H1 (cell line): Measurements from ENCODE around the gene NAMPT. TPM values are rescaled to one million over a fixed set of nuclear protein-coding genes. Genes with fewer than 3 reads are reported as not detected.

Source experiments
- CTCF ChIA-PET: fragments of 300-600 bp; sonication (Branson Sonifier 250); formaldehyde crosslinking; loops from one replicate; lab custom pipeline; 2021; ENCODE audit not compliant: partially characterized antibody; lab: Charles Lee
- POLR2A ChIA-PET: fragments of 300-600 bp; sonication (Branson Sonifier 250); formaldehyde crosslinking; loops from one replicate; lab custom pipeline; 2021; ENCODE audit warnings: inconsistent platforms; ENCODE audit not compliant: partially characterized antibody; lab: Charles Lee
- DNase-seq, 2 experiments: peaks; one replicate each; pipeline versions ENCODE4 v3.0.0 to v3.0.0-alpha.2; 2010 to 2022; ENCODE audit warnings: low spot score in 2 of 2, low read depth in 1 of 2, mixed read lengths in 1 of 2
- FAIRE-seq: peaks from 2 replicates; lab custom pipeline; 2011; peaks lifted over from hg19 to GRCh38; lab: Jason Lieb, UNC
- H2AFZ ChIP-seq: 2 replicates; pipeline ENCODE4 v1.8.1; 2012; ENCODE audit warnings: low read length, inconsistent platforms
- H2AK5ac ChIP-seq: 2 replicates; pipeline ENCODE4 v1.6.1; 2013; ENCODE audit warnings: low read depth, low read length
- H2BK120ac ChIP-seq: replicated peaks from 2 replicates; pipeline ENCODE3; 2013; ENCODE audit warnings: low read depth, low read length, inconsistent platforms
- H2BK12ac ChIP-seq: 2 replicates; pipeline ENCODE4 v1.6.1; 2013; ENCODE audit warnings: low read depth, low read length
- H2BK15ac ChIP-seq: 2 replicates; pipeline ENCODE4 v1.6.1; 2013; ENCODE audit warnings: low read length
- H2BK20ac ChIP-seq: 2 replicates; pipeline ENCODE4 v1.6.1; 2013; ENCODE audit warnings: low read length
- H2BK5ac ChIP-seq: 2 replicates; pipeline ENCODE4 v1.6.1; 2013; ENCODE audit warnings: low read depth, low read length
- H3K14ac ChIP-seq: 2 replicates; pipeline ENCODE4 v1.6.1; 2013; ENCODE audit warnings: inconsistent platforms; ENCODE audit not compliant: insufficient read length
- H3K18ac ChIP-seq: 2 replicates; pipeline ENCODE4 v1.6.1; 2013; ENCODE audit warnings: low read length; ENCODE audit errors: extremely low read depth
- H3K23ac ChIP-seq: 2 replicates; pipeline ENCODE4 v1.6.1; 2013; ENCODE audit warnings: inconsistent platforms; ENCODE audit not compliant: insufficient read length
- H3K23me2 ChIP-seq: 2 replicates; pipeline ENCODE4 v1.6.1; 2013; ENCODE audit warnings: low read depth, low read length
- H3K27ac ChIP-seq: 2 replicates; pipeline ENCODE4 v1.6.1; 2011; ENCODE audit warnings: low read depth, low read length, inconsistent platforms
- H3K27me3 ChIP-seq, 4 experiments: replicated peaks in 1 of 4; 1 replicate in 1 of 4; 2 replicates in 3 of 4; pipeline versions ENCODE4 v1.6.1 to v1.8.1; 2011 to 2013; ENCODE audit warnings: low read length in 3 of 4, mild to moderate bottlenecking in 3 of 4, inconsistent platforms in 2 of 4, mixed read lengths in 2 of 4, moderate library complexity in 1 of 4; ENCODE audit not compliant: control insufficient read depth in 3 of 4, insufficient read depth in 3 of 4; ENCODE audit errors: extremely low read depth in 1 of 4
- H3K36me3 ChIP-seq, 4 experiments: 2 replicates each; pipeline versions ENCODE4 v1.6.1 to v1.8.1; 2011 to 2013; ENCODE audit warnings: mild to moderate bottlenecking in 4 of 4, low read length in 3 of 4, moderate library complexity in 2 of 4, control low read depth in 1 of 4, inconsistent platforms in 1 of 4; ENCODE audit not compliant: insufficient read depth in 4 of 4, control insufficient read depth in 2 of 4
- H3K4ac ChIP-seq: replicated peaks from 2 replicates; pipeline ENCODE3; 2013; ENCODE audit warnings: low read length, low read depth, mixed read lengths, inconsistent platforms; ENCODE audit not compliant: insufficient read length
- H3K4me1 ChIP-seq, 4 experiments: replicated peaks in 1 of 4; 1 replicate in 1 of 4; 2 replicates in 3 of 4; pipeline versions ENCODE4 v1.6.1 to v1.8.1; 2011 to 2013; ENCODE audit warnings: low read length in 3 of 4, inconsistent platforms in 2 of 4, mixed read lengths in 1 of 4; ENCODE audit not compliant: insufficient read depth in 4 of 4, control insufficient read depth in 3 of 4
- H3K4me2 ChIP-seq, 2 experiments: 2 replicates each; pipeline versions ENCODE4 v1.6.1 to v1.8.1; 2011 to 2013; ENCODE audit warnings: low read depth in 2 of 2, low read length in 2 of 2, control low read depth in 1 of 2, inconsistent platforms in 1 of 2, mild to moderate bottlenecking in 1 of 2; ENCODE audit not compliant: insufficient read depth in 1 of 2
- H3K4me3 ChIP-seq, 4 experiments: fragments of 200-600, 300-600 bp in 1 of 4; sonication (generic), shearing (Covaris generic), sonication (Bioruptor Twin) in 1 of 4; 2 replicates each; pipeline versions ENCODE4 v1.5.1 to v1.8.1; 2011 to 2016; ENCODE audit warnings: low read length in 4 of 4, low read depth in 3 of 4, control low read depth in 2 of 4, inconsistent platforms in 2 of 4, mild to moderate bottlenecking in 2 of 4, mixed read lengths in 1 of 4, moderate library complexity in 1 of 4; ENCODE audit not compliant: insufficient read depth in 2 of 4; ENCODE audit errors: extremely low read depth in 1 of 4
- H3K56ac ChIP-seq: replicated peaks from 2 replicates; pipeline ENCODE3; 2013; ENCODE audit warnings: low read depth, mild to moderate bottlenecking, mixed read lengths, low read length, inconsistent platforms; ENCODE audit not compliant: insufficient read length
- H3K79me1 ChIP-seq: 2 replicates; pipeline ENCODE4 v1.6.1; 2013; ENCODE audit warnings: low read depth, low read length, control low read depth
- H3K79me2 ChIP-seq, 2 experiments: 2 replicates each; pipeline versions ENCODE4 v1.6.1 to v1.8.1; 2012 to 2013; ENCODE audit warnings: low read length in 2 of 2, mild to moderate bottlenecking in 2 of 2, inconsistent platforms in 1 of 2; ENCODE audit not compliant: insufficient read depth in 2 of 2, control insufficient read depth in 1 of 2
- H3K9ac ChIP-seq, 4 experiments: replicated peaks in 1 of 4; 1 replicate in 1 of 4; 2 replicates in 3 of 4; pipeline versions ENCODE4 v1.6.1 to v1.8.1; 2011 to 2013; ENCODE audit warnings: low read depth in 3 of 4, low read length in 3 of 4, control low read depth in 2 of 4, mild to moderate bottlenecking in 2 of 4, moderate library complexity in 2 of 4, inconsistent platforms in 1 of 4; ENCODE audit errors: extremely low read depth in 1 of 4
- H3K9me3 ChIP-seq, 2 experiments: 2 replicates each; pipeline versions ENCODE4 v1.6.1 to v1.8.1; 2012 to 2013; ENCODE audit warnings: mild to moderate bottlenecking in 2 of 2, moderate library complexity in 2 of 2, control low read depth in 1 of 2, inconsistent platforms in 1 of 2, low read depth in 1 of 2, low read length in 1 of 2, mixed read lengths in 1 of 2; ENCODE audit not compliant: insufficient read depth in 2 of 2
- H4K20me1 ChIP-seq, 2 experiments: replicated peaks in 1 of 2; 2 replicates each; pipeline versions ENCODE3 to v1.8.1; 2011 to 2013; ENCODE audit warnings: inconsistent platforms in 2 of 2, low read length in 2 of 2, mild to moderate bottlenecking in 1 of 2; ENCODE audit not compliant: insufficient read depth in 2 of 2, control insufficient read depth in 1 of 2
- H4K5ac ChIP-seq: 2 replicates; pipeline ENCODE4 v1.6.1; 2013; ENCODE audit warnings: low read length, low read depth, mixed read lengths, inconsistent platforms; ENCODE audit not compliant: insufficient read length
- H4K8ac ChIP-seq: 2 replicates; pipeline ENCODE4 v1.8.0; 2013; ENCODE audit warnings: mild to moderate bottlenecking, moderate library complexity, low read length, inconsistent platforms; ENCODE audit not compliant: insufficient read depth; ENCODE audit errors: extremely low read depth
- H4K91ac ChIP-seq: replicated peaks from 2 replicates; pipeline ENCODE3; 2013; ENCODE audit warnings: low read length, mixed read lengths, inconsistent platforms; ENCODE audit not compliant: insufficient read length
- CHD2 ChIP-seq: IDR thresholded peaks from 2 replicates; pipeline ENCODE4 v1.6.1; 2012; ENCODE audit warnings: low read length, improper control_type of control experiment
- EP300 ChIP-seq, 2 experiments: IDR thresholded peaks; 1 replicate in 1 of 2; 2 replicates in 1 of 2; pipeline ENCODE4 v1.6.1; 2011 to 2012; ENCODE audit warnings: low read depth in 2 of 2, low read length in 2 of 2, mild to moderate bottlenecking in 2 of 2, borderline replicate concordance in 1 of 2, inconsistent platforms in 1 of 2, moderate library complexity in 1 of 2
- MAFK ChIP-seq: IDR thresholded peaks from 2 replicates; pipeline ENCODE4 v1.6.1; 2012; ENCODE audit warnings: low read depth, mild to moderate bottlenecking, improper control_type of control experiment, low read length
- SUZ12 ChIP-seq: fragments of 200-600 bp; sonication (generic); IDR thresholded peaks from 2 replicates; pipeline ENCODE4 v1.6.1; 2012; ENCODE audit warnings: mild to moderate bottlenecking, inconsistent platforms, low read length, moderate library complexity, mixed read lengths
- WGBS, 2 experiments: shearing (Covaris generic) in 1 of 2; methylation state at CpG; one replicate each; pipeline versions ENCODE4 v1.1.6 to v1.1.7; 2013 to 2015; ENCODE audit warnings: low lambda C conversion rate in 2 of 2, mixed read lengths in 2 of 2, inconsistent platforms in 1 of 2, low coverage in 1 of 2, missing lambda C conversion rate in 1 of 2; ENCODE audit not compliant: insufficient replicate concordance in 2 of 2, insufficient coverage in 1 of 2, insufficient read length in 1 of 2; ENCODE audit errors: extremely low coverage in 1 of 2, missing lambda C conversion rate in 1 of 2; 5-methylcytosine and 5-hydroxymethylcytosine counted together
- polyA plus RNA-seq, 7 experiments: library from polyadenylated mRNA; depleted of rRNA in 3 of 7; stranded (reverse) in 5 of 7; unstranded in 2 of 7; fragments of >200 nt in 5 of 7; fragments of 200-250 nt in 2 of 7; gene quantifications; 1 replicate in 5 of 7; 2 replicates in 1 of 7; 4 replicates in 1 of 7; pipeline versions ENCODE4 v1.2.1 to v1.2.3, GENCODE V29; 2011 to 2013; ENCODE audit warnings: missing spikeins in 2 of 7, mixed read lengths in 2 of 7
- total RNA-seq: library from RNA; stranded (reverse); fragmentation: NEBNext Ultra II Directional; extraction: Animal tissue kit (Norgen Biotek cat#: 25700); gene quantifications from 2 replicates; pipeline ENCODE4 v1.2.1, GENCODE V29; 2021

NAMPT gene
- total and polyA plus RNA-seq, 2 of the 8 experiments (the other 6 are each of a cell fraction or from before 2014, with no cell fraction given) = 15.4 to 95.9 TPM

DNA sequence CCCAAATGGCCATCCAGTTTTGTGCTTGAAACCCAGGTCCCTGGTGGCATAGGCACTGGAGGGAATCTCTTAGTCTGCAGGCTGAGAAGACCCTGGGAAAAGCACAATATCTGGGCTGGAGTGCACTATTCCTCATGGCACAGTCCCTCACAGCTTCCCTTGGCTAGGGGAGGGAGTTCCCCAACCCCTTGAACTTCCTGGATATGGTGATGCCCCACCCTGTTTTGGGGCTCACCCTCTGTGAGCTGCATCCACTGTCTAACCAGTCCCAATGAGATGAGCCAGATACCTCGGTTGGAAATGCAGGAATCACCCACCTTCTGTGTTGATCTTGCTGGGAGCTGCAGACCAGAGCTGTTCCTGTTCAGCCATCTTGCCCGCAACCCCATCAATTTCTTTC lies 19.8 kb upstream of the NAMPT start:
- no peaks in the 10 kb centered on the region for H3K36me3 ChIP-seq
- no peak overlapping the region for H3K56ac ChIP-seq
- TF ChIP-seq EP300 (IDR thresholded peaks at IDR 0.05; ENCODE audit: borderline replicate concordance in 1 of 2, low read depth in 2 of 2, low read length in 2 of 2) = no peak
- no peak for TF ChIP-seq MAFK
- no peak for TF ChIP-seq SUZ12
- no peak for TF ChIP-seq CHD2
- no peak overlapping the region for H2AK5ac ChIP-seq
- no peak overlapping the region for H2BK12ac ChIP-seq
- H4K20me1 ChIP-seq = no peaks in the 10 kb centered on the region
- H3K79me2 ChIP-seq = no peaks in the 10 kb centered on the region
- no peak overlapping the region for H3K14ac ChIP-seq
- no peak overlapping the region for H2BK120ac ChIP-seq
- H3K4ac ChIP-seq = no peak overlapping the region
- H3K27ac ChIP-seq = no peak overlapping the region
- no peak overlapping the region for H3K23ac ChIP-seq
- 0 out of 7 replicates have a peak, but pooled peaks cover 0 to 4% (median 0%) of the 10 kb centered on the region in 4 experiments for H3K4me1 ChIP-seq
- no peak overlapping the region for H2BK5ac ChIP-seq
- no peak overlapping the region for H3K18ac ChIP-seq
- peak overlapping the region; percentile 76 for H2AFZ ChIP-seq
- no peaks in the 10 kb centered on the region for H3K9me3 ChIP-seq
- H2BK20ac ChIP-seq = no peak overlapping the region
- H3K4me2 ChIP-seq = no peak overlapping the region
- H4K8ac ChIP-seq = no peak overlapping the region
- WGBS, 2 experiments = 87% methylated on average over 2 of the region's 2 CpGs; no CpG with 5 or more reads in 1 of the 2 experiments
- no peak for FAIRE-seq
- DNase-seq = no peak
- H3K27me3 ChIP-seq = no peaks in the 10 kb centered on the region
- CTCF ChIA-PET = interaction anchor here (0.7 to 0.9 kb wide), 2 partner anchors 19 to 204 kb away, joined by 3 read pairs; partner anchors contain the start of gene NAMPT
- H3K9ac ChIP-seq = no peak overlapping the region
- POLR2A ChIA-PET = no interaction called here
- H2BK15ac ChIP-seq = no peak overlapping the region
- no peak overlapping the region for H4K91ac ChIP-seq
- no peak overlapping the region for H3K4me3 ChIP-seq
- no peaks in the 10 kb centered on the region for H3K79me1 ChIP-seq
- H3K23me2 ChIP-seq = no peaks in the 10 kb centered on the region
- H4K5ac ChIP-seq = no peak overlapping the region
